GM12865 (cell line): ENCODE measurements around the gene TTLL6.

Experiments
- DNase-seq: peaks from one replicate; pipeline ENCODE4 v3.0.0; 2010; ENCODE audit warnings: low read depth
- H3K4me3 ChIP-seq: 2 replicates; pipeline ENCODE4 v1.5.1; 2011; ENCODE audit warnings: mild to moderate bottlenecking, low read depth, low read length, control low read depth
- TF ChIP-seq, protein P1 (sequence below): IDR thresholded peaks from 2 replicates; pipeline ENCODE4 v1.5.1; 2011; ENCODE audit warnings: low read length, control low read depth, low read depth, inconsistent platforms; ENCODE audit not compliant: insufficient read depth; ENCODE audit errors: missing control alignments

TTLL6 gene

DNA sequence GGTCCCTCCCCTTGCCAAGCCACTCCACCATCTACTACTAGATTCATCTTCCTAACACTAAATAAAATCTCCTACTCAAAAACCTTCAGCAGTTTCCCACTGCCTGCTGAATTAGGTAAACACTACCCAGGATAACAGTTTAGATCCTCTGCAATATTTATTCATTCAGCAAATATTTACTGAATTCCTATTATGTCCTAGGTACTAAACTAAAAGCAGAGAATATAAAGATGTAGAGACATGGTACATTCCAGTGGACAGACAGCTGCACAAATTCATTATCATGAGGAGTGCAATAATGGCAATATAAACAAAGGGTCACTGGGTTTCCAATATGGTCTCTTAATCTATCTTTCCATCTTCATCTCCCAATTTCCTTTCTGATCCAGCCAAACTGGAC, 57.7 kb downstream of the TTLL6 start:
- TF ChIP-seq, protein P1, sequence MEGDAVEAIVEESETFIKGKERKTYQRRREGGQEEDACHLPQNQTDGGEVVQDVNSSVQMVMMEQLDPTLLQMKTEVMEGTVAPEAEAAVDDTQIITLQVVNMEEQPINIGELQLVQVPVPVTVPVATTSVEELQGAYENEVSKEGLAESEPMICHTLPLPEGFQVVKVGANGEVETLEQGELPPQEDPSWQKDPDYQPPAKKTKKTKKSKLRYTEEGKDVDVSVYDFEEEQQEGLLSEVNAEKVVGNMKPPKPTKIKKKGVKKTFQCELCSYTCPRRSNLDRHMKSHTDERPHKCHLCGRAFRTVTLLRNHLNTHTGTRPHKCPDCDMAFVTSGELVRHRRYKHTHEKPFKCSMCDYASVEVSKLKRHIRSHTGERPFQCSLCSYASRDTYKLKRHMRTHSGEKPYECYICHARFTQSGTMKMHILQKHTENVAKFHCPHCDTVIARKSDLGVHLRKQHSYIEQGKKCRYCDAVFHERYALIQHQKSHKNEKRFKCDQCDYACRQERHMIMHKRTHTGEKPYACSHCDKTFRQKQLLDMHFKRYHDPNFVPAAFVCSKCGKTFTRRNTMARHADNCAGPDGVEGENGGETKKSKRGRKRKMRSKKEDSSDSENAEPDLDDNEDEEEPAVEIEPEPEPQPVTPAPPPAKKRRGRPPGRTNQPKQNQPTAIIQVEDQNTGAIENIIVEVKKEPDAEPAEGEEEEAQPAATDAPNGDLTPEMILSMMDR: no peak
- H3K4me3 ChIP-seq: no peak overlapping the region
- DNase-seq: no peak

DNA sequence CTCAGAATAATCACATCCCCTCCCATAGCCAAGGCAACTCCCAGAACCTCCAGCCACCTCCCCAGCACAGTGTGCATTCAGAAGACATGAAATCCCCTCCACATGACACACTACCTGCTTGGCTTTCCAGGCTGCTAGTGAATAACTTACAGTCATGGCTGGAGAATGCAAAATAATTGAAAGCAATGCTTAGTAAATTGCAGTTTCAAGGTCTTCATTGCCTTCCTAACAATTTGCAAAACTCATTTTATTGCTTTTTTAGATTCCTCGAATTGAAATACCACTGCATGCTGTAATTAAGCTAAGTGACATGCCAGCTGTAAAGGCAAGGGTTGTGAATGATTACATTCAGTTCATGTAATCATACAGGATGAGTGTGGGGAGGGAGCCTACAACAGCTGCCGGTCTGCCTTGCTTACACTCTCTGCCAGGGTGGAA, 59.5 kb downstream of the TTLL6 start:
- TF ChIP-seq, protein P1: no peak
- DNase-seq: no peak
- no peak overlapping the region for H3K4me3 ChIP-seq

DNA sequence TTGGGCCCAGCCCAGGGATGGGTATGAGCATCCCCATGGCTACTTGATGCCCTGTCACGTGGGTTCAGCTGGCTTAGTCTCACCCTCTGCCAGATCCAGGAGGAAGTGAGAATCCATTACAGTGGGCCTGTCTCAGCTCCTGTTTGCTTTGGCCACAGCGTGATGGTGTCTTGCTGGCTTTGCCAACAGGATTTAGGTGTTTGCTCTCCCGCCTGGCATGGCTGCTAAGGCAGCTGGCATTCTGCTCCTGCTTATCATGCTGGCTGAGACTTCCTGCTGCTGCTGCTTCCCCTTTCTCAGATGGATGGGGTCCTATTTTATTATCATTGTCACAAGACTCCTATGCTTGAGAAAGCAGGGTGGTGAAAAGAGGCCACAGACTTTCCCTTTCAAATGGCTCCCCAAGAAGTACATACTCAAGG, 60.2 kb downstream of the TTLL6 start:
- no peak for DNase-seq
- TF ChIP-seq, protein P1: no peak
- H3K4me3 ChIP-seq: no peak overlapping the region

DNA sequence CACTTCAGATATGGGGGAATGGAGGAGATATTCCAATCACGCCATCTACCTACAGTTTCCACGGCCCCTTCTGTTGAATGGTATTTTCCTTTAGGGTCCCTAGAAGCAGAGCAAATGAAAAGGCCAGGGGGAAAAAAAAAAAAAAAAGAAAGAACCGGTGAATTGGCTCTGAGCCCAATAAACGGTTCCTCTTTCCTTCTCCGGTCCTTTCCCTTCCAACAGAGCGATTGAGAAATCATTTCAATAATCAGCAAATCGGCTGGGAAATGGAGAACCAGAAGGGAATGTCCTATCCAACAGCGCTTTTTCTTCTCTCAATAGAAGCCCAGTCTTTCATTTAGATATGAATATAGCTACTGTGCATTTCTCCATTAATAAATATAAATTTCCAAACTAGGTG, 61.7 kb downstream of the TTLL6 start:
- DNase-seq: no peak
- H3K4me3 ChIP-seq: no peak overlapping the region
- TF ChIP-seq, protein P1: no peak

DNA sequence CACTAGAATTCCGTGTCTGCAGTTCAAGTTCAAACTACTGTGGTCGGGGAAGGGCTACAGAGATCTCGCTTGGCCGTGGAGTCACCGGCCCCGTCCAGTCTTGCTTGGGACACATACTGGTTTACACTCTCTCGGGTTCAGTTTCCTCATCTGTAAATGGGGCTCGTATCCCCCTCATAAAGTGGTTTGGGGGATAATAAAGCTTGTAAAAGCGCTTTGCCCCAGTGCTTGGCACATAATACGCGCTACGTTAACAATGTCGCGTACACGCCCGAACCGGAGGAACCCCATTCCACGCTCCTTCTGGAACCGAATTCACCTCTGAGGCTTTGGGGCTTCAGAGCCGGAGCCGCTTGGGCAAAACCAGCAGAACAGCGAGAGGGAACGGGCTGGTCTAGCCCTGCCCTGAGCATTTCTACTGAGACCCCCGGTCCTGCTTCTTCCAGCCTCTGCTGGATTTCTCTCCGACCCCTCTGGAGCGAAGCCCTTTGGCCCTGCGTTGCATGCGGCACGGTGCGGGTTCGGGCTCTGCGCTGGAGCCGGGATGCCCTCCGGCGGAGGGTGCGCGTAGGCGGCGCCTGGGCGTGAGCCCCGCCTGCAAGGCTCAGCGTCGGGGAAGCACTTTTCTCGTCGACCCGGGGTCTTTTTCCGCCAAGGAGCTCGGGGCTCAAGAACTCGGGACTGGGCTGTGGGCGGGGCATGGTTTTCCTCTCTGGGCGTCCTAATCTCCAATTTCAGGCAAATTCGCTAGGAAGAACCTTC, 62.3 kb downstream of the TTLL6 start:
- H3K4me3 ChIP-seq: no peak overlapping the region
- DNase-seq: no peak
- TF ChIP-seq, protein P1: no peak

DNA sequence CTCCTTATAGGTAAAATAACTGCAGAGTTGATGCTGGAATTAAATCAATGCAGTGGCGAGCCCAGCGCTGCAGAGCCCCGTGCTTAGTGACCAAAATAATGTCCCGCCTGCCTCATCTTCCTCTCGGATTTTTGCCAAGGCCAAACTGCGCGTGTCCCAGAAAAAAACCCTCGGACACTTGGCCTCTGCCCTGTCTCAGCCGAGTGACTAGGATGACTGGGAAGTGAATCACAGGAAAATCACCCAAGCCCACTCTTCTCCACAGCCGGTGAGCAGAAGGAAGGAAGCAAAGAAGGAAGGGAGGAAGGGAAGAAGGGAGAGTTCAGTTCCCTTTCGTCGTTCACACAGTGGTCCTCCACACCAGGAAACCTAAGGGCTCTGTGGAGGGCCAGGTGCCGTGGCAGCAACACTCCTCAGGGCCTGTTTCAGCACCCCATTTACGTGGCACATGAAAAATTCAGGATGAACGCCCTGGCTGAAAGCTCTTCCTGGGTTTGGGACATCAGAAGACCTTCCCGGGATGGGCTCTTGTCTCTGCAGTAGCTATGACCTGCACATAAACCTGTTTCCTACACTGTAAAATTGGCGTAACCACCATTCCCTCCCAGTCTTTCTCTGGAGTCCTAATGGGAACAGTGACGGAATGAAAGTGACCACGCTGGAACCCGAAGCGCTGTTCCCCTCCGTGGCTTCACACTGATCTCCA, 63.1 kb downstream of the TTLL6 start:
- TF ChIP-seq, protein P1: no peak
- no peak for DNase-seq
- no peak overlapping the region for H3K4me3 ChIP-seq
